Germinal center (tissue), 1 donor: ENCODE results near the gene ACTR3C.

Source experiments
- DNase-seq: peaks from one replicate; pipeline ENCODE4 v3.0.0; 2012; ENCODE audit warnings: mixed read lengths, low spot score

ACTR3C gene

GRCh38 chr7:150322833-150323681, at the start of gene ACTR3C, which contains the start of gene LRRC61:
Gene ACTR3C (minus strand): TSS chr7:150323545. CDS start chr7:150295296, 28,249 bp downstream.
Gene LRRC61 (plus strand): TSS chr7:150323355. CDS start chr7:150336862, 13,507 bp downstream.
- peak; percentile 67 for DNase-seq

GRCh38 chr7:150372271-150373048, 49.1 kb upstream of the ACTR3C start:
- DNase-seq = no peak

GRCh38 chr7:150371996-150372270, 48.6 kb upstream of the ACTR3C start:
- no peak for DNase-seq

GRCh38 chr7:150371131-150371995, 48.0 kb upstream of the ACTR3C start:
- no peak for DNase-seq

GRCh38 chr7:150370612-150371071, 47.3 kb upstream of the ACTR3C start:
- no peak for DNase-seq

- DNase-seq = no peak
Measured at GRCh38 chr7:150369748-150370501, 46.6 kb upstream of the ACTR3C start.

GRCh38 chr7:150368884-150369747, 45.8 kb upstream of the ACTR3C start:
- peak; percentile 69 for DNase-seq

GRCh38 chr7:150368096-150368883, 44.9 kb upstream of the ACTR3C start, which contains the start of gene REPIN1:
Gene REPIN1 (plus strand): TSS chr7:150368822. CDS start chr7:150369712, 890 bp downstream.
- DNase-seq = peak; percentile 75

- no peak for DNase-seq
Measured at GRCh38 chr7:150367677-150368095, 44.3 kb upstream of the ACTR3C start.

GRCh38 chr7:150365673-150366398, 42.5 kb upstream of the ACTR3C start:
- peak; percentile 50 for DNase-seq

- no peak for DNase-seq
Measured at GRCh38 chr7:150365194-150365593, 41.8 kb upstream of the ACTR3C start.

GRCh38 chr7:150363872-150364271, 40.5 kb upstream of the ACTR3C start:
- peak; percentile 76 for DNase-seq

GRCh38 chr7:150363370-150363769, 40.0 kb upstream of the ACTR3C start:
- no peak for DNase-seq

GRCh38 chr7:150361807-150362621, 38.7 kb upstream of the ACTR3C start:
- DNase-seq = no peak

- DNase-seq = no peak
Measured at GRCh38 chr7:150361402-150361801, 38.1 kb upstream of the ACTR3C start.

GRCh38 chr7:150360363-150361058, 37.2 kb upstream of the ACTR3C start:
- no peak for DNase-seq
